Measurements from ENCODE around the gene MORN5.

Gene MORN5

GRCh38 chr9:122125509-122126330, 34.0 kb upstream of the MORN5 start:
- Histone ChIP-seq H3K4me1 (ENCODE audit: control insufficient read depth, insufficient read depth, low read length) (peaks cover 15% of the 10 kb centered on the region), H3K9ac (ENCODE audit: low read depth, low read length) (no peak overlapping the region), H3K36me3 (ENCODE audit: insufficient read depth, low read length) (no peaks in the 10 kb centered on the region), H3K9me3 (replicated peaks; ENCODE audit: low read length) (no peaks in the 10 kb centered on the region), H3K27me3 (ENCODE audit: control insufficient read depth, insufficient read depth, low read length) (peaks cover 13% of the 10 kb centered on the region), H3K4me2 (ENCODE audit: low read length) (peak overlapping the region; percentile 81), H3K4me3 (ENCODE audit: low read length) (peak overlapping the region; percentile 41)

- Histone ChIP-seq H3K4me2 (ENCODE audit: low read length) (peak overlapping the region; percentile 81), H3K27me3 (ENCODE audit: control insufficient read depth, insufficient read depth, low read length) (peaks cover 19% of the 10 kb centered on the region), H3K9ac (ENCODE audit: low read depth, low read length) (no peak overlapping the region), H3K4me3 (ENCODE audit: low read length) (peak overlapping the region; percentile 41), H3K9me3 (replicated peaks; ENCODE audit: low read length) (no peaks in the 10 kb centered on the region), H3K36me3 (ENCODE audit: insufficient read depth, low read length) (no peaks in the 10 kb centered on the region), H3K4me1 (ENCODE audit: control insufficient read depth, insufficient read depth, low read length) (peaks cover 15% of the 10 kb centered on the region)
These were observed 33.1 kb upstream of the MORN5 start for GRCh38 chr9:122126331-122127261.

GRCh38 chr9:122127396-122127798, 32.3 kb upstream of the MORN5 start:
- no peak overlapping the region for H3K4me2 ChIP-seq (ENCODE audit: low read length)
- peaks cover 19% of the 10 kb centered on the region for H3K27me3 ChIP-seq (ENCODE audit: control insufficient read depth, insufficient read depth, low read length)
- no peaks in the 10 kb centered on the region for H3K9me3 ChIP-seq (replicated peaks; ENCODE audit: low read length)
- no peak overlapping the region for H3K4me3 ChIP-seq (ENCODE audit: low read length)
- no peaks in the 10 kb centered on the region for H3K36me3 ChIP-seq (ENCODE audit: insufficient read depth, low read length)
- H3K4me1 ChIP-seq (ENCODE audit: control insufficient read depth, insufficient read depth, low read length): peaks cover 15% of the 10 kb centered on the region
- no peak overlapping the region for H3K9ac ChIP-seq (ENCODE audit: low read depth, low read length)

- H3K4me2 ChIP-seq (ENCODE audit: low read length): no peak overlapping the region
- no peak overlapping the region for H3K4me3 ChIP-seq (ENCODE audit: low read length)
- no peaks in the 10 kb centered on the region for H3K9me3 ChIP-seq (replicated peaks; ENCODE audit: low read length)
- H3K27me3 ChIP-seq (ENCODE audit: control insufficient read depth, insufficient read depth, low read length): peaks cover 19% of the 10 kb centered on the region
- H3K4me1 ChIP-seq (ENCODE audit: control insufficient read depth, insufficient read depth, low read length): peaks cover 15% of the 10 kb centered on the region
- no peak overlapping the region for H3K9ac ChIP-seq (ENCODE audit: low read depth, low read length)
- no peaks in the 10 kb centered on the region for H3K36me3 ChIP-seq (ENCODE audit: insufficient read depth, low read length)
These were observed 31.4 kb upstream of the MORN5 start for GRCh38 chr9:122128007-122128968.

- H3K4me2 ChIP-seq (ENCODE audit: low read length): no peak overlapping the region
- H3K27me3 ChIP-seq (ENCODE audit: control insufficient read depth, insufficient read depth, low read length): peaks cover 19% of the 10 kb centered on the region
- H3K9me3 ChIP-seq (replicated peaks; ENCODE audit: low read length): no peaks in the 10 kb centered on the region
- H3K36me3 ChIP-seq (ENCODE audit: insufficient read depth, low read length): no peaks in the 10 kb centered on the region
- peaks cover 15% of the 10 kb centered on the region for H3K4me1 ChIP-seq (ENCODE audit: control insufficient read depth, insufficient read depth, low read length)
- no peak overlapping the region for H3K4me3 ChIP-seq (ENCODE audit: low read length)
- no peak overlapping the region for H3K9ac ChIP-seq (ENCODE audit: low read depth, low read length)
These were observed 30.8 kb upstream of the MORN5 start for GRCh38 chr9:122128969-122129343.

- Histone ChIP-seq H3K27me3 (ENCODE audit: control insufficient read depth, insufficient read depth, low read length) (peaks cover 14% of the 10 kb centered on the region), H3K9me3 (replicated peaks; ENCODE audit: low read length) (no peaks in the 10 kb centered on the region), H3K4me2 (ENCODE audit: low read length) (no peak overlapping the region), H3K9ac (ENCODE audit: low read depth, low read length) (no peak overlapping the region), H3K36me3 (ENCODE audit: insufficient read depth, low read length) (no peaks in the 10 kb centered on the region), H3K4me1 (ENCODE audit: control insufficient read depth, insufficient read depth, low read length) (peaks cover 20% of the 10 kb centered on the region), H3K4me3 (ENCODE audit: low read length) (no peak overlapping the region)
These were observed 29.7 kb upstream of the MORN5 start for GRCh38 chr9:122129969-122130368.

GRCh38 chr9:122130837-122131236, 28.9 kb upstream of the MORN5 start:
- Histone ChIP-seq H3K4me1 (ENCODE audit: control insufficient read depth, insufficient read depth, low read length) (peaks cover 16% of the 10 kb centered on the region), H3K9me3 (replicated peaks; ENCODE audit: low read length) (no peaks in the 10 kb centered on the region), H3K4me3 (ENCODE audit: low read length) (no peak overlapping the region), H3K4me2 (ENCODE audit: low read length) (no peak overlapping the region), H3K36me3 (ENCODE audit: insufficient read depth, low read length) (no peaks in the 10 kb centered on the region), H3K27me3 (ENCODE audit: control insufficient read depth, insufficient read depth, low read length) (peaks cover 14% of the 10 kb centered on the region), H3K9ac (ENCODE audit: low read depth, low read length) (no peak overlapping the region)

GRCh38 chr9:122131401-122132001, 28.2 kb upstream of the MORN5 start:
- Histone ChIP-seq H3K27me3 (ENCODE audit: control insufficient read depth, insufficient read depth, low read length) (peaks cover 10% of the 10 kb centered on the region), H3K9me3 (replicated peaks; ENCODE audit: low read length) (no peaks in the 10 kb centered on the region), H3K4me2 (ENCODE audit: low read length) (no peak overlapping the region), H3K4me1 (ENCODE audit: control insufficient read depth, insufficient read depth, low read length) (peaks cover 10% of the 10 kb centered on the region), H3K9ac (ENCODE audit: low read depth, low read length) (no peak overlapping the region), H3K4me3 (ENCODE audit: low read length) (no peak overlapping the region), H3K36me3 (ENCODE audit: insufficient read depth, low read length) (no peaks in the 10 kb centered on the region)

- H3K9ac ChIP-seq (ENCODE audit: low read depth, low read length): no peak overlapping the region
- H3K27me3 ChIP-seq (ENCODE audit: control insufficient read depth, insufficient read depth, low read length): peaks cover 8% of the 10 kb centered on the region
- peaks cover 7% of the 10 kb centered on the region for H3K4me1 ChIP-seq (ENCODE audit: control insufficient read depth, insufficient read depth, low read length)
- no peak overlapping the region for H3K4me2 ChIP-seq (ENCODE audit: low read length)
- no peaks in the 10 kb centered on the region for H3K9me3 ChIP-seq (replicated peaks; ENCODE audit: low read length)
- no peak overlapping the region for H3K4me3 ChIP-seq (ENCODE audit: low read length)
- no peaks in the 10 kb centered on the region for H3K36me3 ChIP-seq (ENCODE audit: insufficient read depth, low read length)
These were observed 27.2 kb upstream of the MORN5 start for GRCh38 chr9:122132539-122132938.

GRCh38 chr9:122133263-122133983, 26.3 kb upstream of the MORN5 start:
- peaks cover 7% of the 10 kb centered on the region for H3K4me1 ChIP-seq (ENCODE audit: control insufficient read depth, insufficient read depth, low read length)
- no peak overlapping the region for H3K9ac ChIP-seq (ENCODE audit: low read depth, low read length)
- no peak overlapping the region for H3K4me3 ChIP-seq (ENCODE audit: low read length)
- peaks cover 8% of the 10 kb centered on the region for H3K27me3 ChIP-seq (ENCODE audit: control insufficient read depth, insufficient read depth, low read length)
- no peak overlapping the region for H3K4me2 ChIP-seq (ENCODE audit: low read length)
- no peaks in the 10 kb centered on the region for H3K36me3 ChIP-seq (ENCODE audit: insufficient read depth, low read length)
- no peaks in the 10 kb centered on the region for H3K9me3 ChIP-seq (replicated peaks; ENCODE audit: low read length)
